Activated B cell treated with CpG ODN at 0.5 μM for 24 hours (primary cell): Measurements from ENCODE around the gene CDK19. TPM values are rescaled to one million over a fixed set of nuclear protein-coding genes. Genes with fewer than 3 reads are reported as not detected.
A peak's percentile ranks its signal among the peaks of the same experiment; 100 is the strongest.
"Not testable (repeated sequence)": the region's sequence is repeated elsewhere in the genome, so short reads cannot be mapped to it uniquely, and the experiment has no call there.

Source experiments
- ATAC-seq: fragments of 200-7000 bp; cut with Tn5 transposase; one replicate; pipeline ENCODE4 v1.10.0; 2021; ENCODE audit warnings: low read depth, mild to moderate bottlenecking, moderate library complexity
- CTCF ChIA-PET: fragments of 350-600 bp; sonication (Branson Sonifier 250); formaldehyde crosslinking; loops from one replicate; lab custom pipeline; 2021; ENCODE audit warnings: antibody characterized with exemption; lab: Charles Lee
- POLR2A ChIA-PET: fragments of 350-600 bp; sonication (Branson Sonifier 250); formaldehyde crosslinking; loops from one replicate; lab custom pipeline; 2021; ENCODE audit warnings: antibody characterized with exemption; lab: Charles Lee
- DNase-seq: peaks from one replicate; pipeline ENCODE4 v3.0.0; 2022
- H3K27ac Mint-ChIP-seq: one replicate; pipeline ENCODE4 v1.8.0; 2020; ENCODE audit warnings: mixed read lengths
- H3K27me3 Mint-ChIP-seq: one replicate; pipeline ENCODE4 v1.8.0; 2021; ENCODE audit warnings: mixed read lengths
- H3K36me3 Mint-ChIP-seq: one replicate; pipeline ENCODE4 v1.8.0; 2021; ENCODE audit warnings: low read depth, mixed read lengths
- H3K4me1 Mint-ChIP-seq: one replicate; pipeline ENCODE4 v1.8.0; 2021; ENCODE audit warnings: mixed read lengths
- H3K4me3 Mint-ChIP-seq: one replicate; pipeline ENCODE4 v1.8.0; 2020; ENCODE audit warnings: mild to moderate bottlenecking, mixed read lengths
- H3K9me3 Mint-ChIP-seq: one replicate; pipeline ENCODE4 v1.8.0; 2020; ENCODE audit warnings: mixed read lengths
- CTCF ChIP-seq: fragments of 200-600 bp; IDR thresholded peaks from one replicate; pipeline ENCODE4 v1.8.0; 2022; ENCODE audit warnings: antibody characterized with exemption, mild to moderate bottlenecking
- intact Hi-C: fragments of 100-400 bp; cut with micrococcal nuclease; formaldehyde crosslinking; loops from one replicate; pipeline ENCODE4 v1.15.1; 2024
- total RNA-seq: library from RNA; stranded (reverse); gene quantifications from 2 replicates; pipeline ENCODE4 v1.2.3, GENCODE V29; 2022

CDK19 gene
- total RNA-seq, 1 donor from 2014 or later, result 31.1 TPM

GRCh38 chr6:110809792-110810191 is 5.5 kb downstream of the CDK19 start:
- Mint-ChIP-seq H3K27ac (peak overlapping the region; percentile 61), H3K4me3 (no peak overlapping the region), H3K36me3 (peaks cover 3% of the 10 kb centered on the region), H3K4me1 (peaks cover 70% of the 10 kb centered on the region), H3K9me3 (no peaks in the 10 kb centered on the region), H3K27me3 (no peaks in the 10 kb centered on the region)
- no peak for DNase-seq
- no peak for ATAC-seq
- no peak for TF ChIP-seq CTCF
- ChIA-PET CTCF (no interaction called here), POLR2A (interaction anchor here (1.2 to 14.5 kb wide), 2 partner anchors 11 to 66 kb away, joined by 3 to 530 read pairs; partner anchors contain the start of gene AMD1)
- intact Hi-C loops, result loop anchor here (10.0 kb wide), 2 partner anchors 795 to 1275 kb away; partner anchors contain the start of genes FAM229B, TRAF3IP2 and TUBE1

- DNase-seq, ATAC-seq, intact Hi-C loops, H3K9me3 Mint-ChIP-seq, CTCF ChIA-PET, H3K4me3 Mint-ChIP-seq, POLR2A ChIA-PET, H3K27ac Mint-ChIP-seq, H3K36me3 Mint-ChIP-seq, H3K27me3 Mint-ChIP-seq: not testable (repeated sequence)
- peaks cover 60% of the 10 kb centered on the region for H3K4me1 Mint-ChIP-seq
Observed at GRCh38 chr6:110802175-110802574, 13.1 kb downstream of the CDK19 start.

DNA sequence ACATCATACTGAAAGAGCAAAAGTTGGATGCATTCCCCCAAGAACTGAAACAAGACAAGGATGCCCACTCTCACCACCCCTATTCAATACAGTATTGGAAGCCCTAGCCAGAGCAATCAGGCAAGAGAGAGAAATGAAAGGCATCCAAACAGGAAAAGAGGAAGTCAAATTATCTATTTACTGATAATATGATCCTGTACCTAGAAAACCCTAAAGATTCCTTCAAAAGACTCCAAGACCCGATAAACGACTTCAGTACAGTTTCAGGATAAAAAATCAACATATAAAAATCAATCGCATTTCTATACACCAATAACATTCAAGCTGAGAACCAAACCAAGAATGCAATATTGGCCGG is 14.5 kb downstream of the CDK19 start:
- intact Hi-C loops, result no loop called here

DNA sequence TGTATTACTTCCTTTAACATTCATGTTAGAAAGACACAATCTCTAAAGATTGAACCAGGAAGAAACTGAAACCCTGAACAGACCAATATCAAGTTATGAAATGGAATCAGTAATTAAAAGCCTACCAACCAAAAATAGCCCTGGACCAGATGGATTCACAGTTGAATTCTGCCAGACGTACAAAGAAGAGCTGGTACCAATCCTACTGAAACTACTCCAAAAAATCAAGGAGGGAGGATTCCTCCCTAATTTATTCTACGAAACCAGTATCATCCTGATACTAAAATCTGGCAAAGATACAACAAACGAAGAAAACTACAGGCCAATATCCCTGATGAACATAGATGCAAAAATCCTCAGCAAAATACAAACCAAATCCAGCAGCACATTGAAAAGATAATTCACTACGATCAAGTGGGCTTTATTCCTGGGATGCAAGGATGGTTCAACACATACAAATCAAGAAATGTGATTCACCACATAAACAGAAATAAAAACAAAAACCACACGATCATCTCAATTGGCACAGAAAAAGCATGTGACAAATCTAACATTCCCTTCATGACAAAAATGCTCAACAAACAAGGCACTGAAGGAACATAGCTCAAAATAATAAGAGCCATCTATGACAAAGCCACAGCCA is 15.0 kb downstream of the CDK19 start:
- intact Hi-C loops, result no loop called here
- Mint-ChIP-seq H3K4me3 (no peak overlapping the region), H3K9me3 (peaks cover 5% of the 10 kb centered on the region), H3K27ac (peak overlapping the region; percentile 47), H3K4me1 (peaks cover 50% of the 10 kb centered on the region), H3K36me3 (peaks cover 2% of the 10 kb centered on the region), H3K27me3 (no peaks in the 10 kb centered on the region)
- POLR2A ChIA-PET, result interaction anchor here (0.6 kb wide), 1 partner anchor 28 kb away, joined by 4 read pairs; no protein-coding TSS in a partner anchor
- CTCF ChIA-PET, result no interaction called here
- DNase-seq, result no peak
- no peak for ATAC-seq
- no peak for TF ChIP-seq CTCF

More for the DNA sequence above, 14.5 kb downstream of the CDK19 start:
- TF ChIP-seq CTCF, result no peak
- no peak for ATAC-seq
- DNase-seq, result no peak
- Mint-ChIP-seq H3K27ac (peak overlapping the region; percentile 22), H3K27me3 (no peaks in the 10 kb centered on the region), H3K4me1 (peaks cover 52% of the 10 kb centered on the region), H3K9me3 (peaks cover 5% of the 10 kb centered on the region), H3K4me3 (no peak overlapping the region), H3K36me3 (peaks cover 2% of the 10 kb centered on the region)
- CTCF ChIA-PET, result no interaction called here
- POLR2A ChIA-PET, result interaction anchor here (0.6 kb wide), 1 partner anchor 28 kb away, joined by 4 read pairs; no protein-coding TSS in a partner anchor

GRCh38 chr6:110799655-110800054 is 15.6 kb downstream of the CDK19 start:
- ChIA-PET CTCF (no interaction called here), POLR2A (interaction anchor here (0.6 to 1.8 kb wide), 3 partner anchors 11 to 16 kb away, joined by 3 to 10 read pairs (median 4); partner anchors contain the start of gene CDK19)
- ATAC-seq, result no peak
- Mint-ChIP-seq H3K9me3 (peaks cover 5% of the 10 kb centered on the region), H3K27ac (peak overlapping the region; percentile 41), H3K4me1 (peaks cover 46% of the 10 kb centered on the region), H3K36me3 (no peaks in the 10 kb centered on the region), H3K27me3 (no peaks in the 10 kb centered on the region), H3K4me3 (no peak overlapping the region)
- intact Hi-C loops, result loop anchor here (2.0 kb wide), 2 partner anchors 15 kb away; partner anchors contain the start of gene CDK19
- TF ChIP-seq CTCF, result no peak
- no peak for DNase-seq
